Measurements from ENCODE around the gene NEU3.

The NEU3 gene

GRCh38 chr11:74949753-74950137 is 39.0 kb upstream of the NEU3 start:
- peak; percentile 14 for DNase-seq (ENCODE audit: low read depth)
- TF ChIP-seq, protein P1, sequence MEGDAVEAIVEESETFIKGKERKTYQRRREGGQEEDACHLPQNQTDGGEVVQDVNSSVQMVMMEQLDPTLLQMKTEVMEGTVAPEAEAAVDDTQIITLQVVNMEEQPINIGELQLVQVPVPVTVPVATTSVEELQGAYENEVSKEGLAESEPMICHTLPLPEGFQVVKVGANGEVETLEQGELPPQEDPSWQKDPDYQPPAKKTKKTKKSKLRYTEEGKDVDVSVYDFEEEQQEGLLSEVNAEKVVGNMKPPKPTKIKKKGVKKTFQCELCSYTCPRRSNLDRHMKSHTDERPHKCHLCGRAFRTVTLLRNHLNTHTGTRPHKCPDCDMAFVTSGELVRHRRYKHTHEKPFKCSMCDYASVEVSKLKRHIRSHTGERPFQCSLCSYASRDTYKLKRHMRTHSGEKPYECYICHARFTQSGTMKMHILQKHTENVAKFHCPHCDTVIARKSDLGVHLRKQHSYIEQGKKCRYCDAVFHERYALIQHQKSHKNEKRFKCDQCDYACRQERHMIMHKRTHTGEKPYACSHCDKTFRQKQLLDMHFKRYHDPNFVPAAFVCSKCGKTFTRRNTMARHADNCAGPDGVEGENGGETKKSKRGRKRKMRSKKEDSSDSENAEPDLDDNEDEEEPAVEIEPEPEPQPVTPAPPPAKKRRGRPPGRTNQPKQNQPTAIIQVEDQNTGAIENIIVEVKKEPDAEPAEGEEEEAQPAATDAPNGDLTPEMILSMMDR (conservative IDR thresholded peaks at IDR 0.05; ENCODE audit: control insufficient read depth, insufficient read depth, low read depth, low read length), result no peak
- peak overlapping the region; percentile 87 for H3K4me3 ChIP-seq (ENCODE audit: control insufficient read depth, low read depth, low read length)

GRCh38 chr11:74950374-74950969 is 38.3 kb upstream of the NEU3 start:
- no peak for DNase-seq (ENCODE audit: low read depth)
- peak overlapping the region; percentile 87 for H3K4me3 ChIP-seq (ENCODE audit: control insufficient read depth, low read depth, low read length)
- TF ChIP-seq, protein P1 (conservative IDR thresholded peaks at IDR 0.05; ENCODE audit: control insufficient read depth, insufficient read depth, low read depth, low read length), result no peak

DNA sequence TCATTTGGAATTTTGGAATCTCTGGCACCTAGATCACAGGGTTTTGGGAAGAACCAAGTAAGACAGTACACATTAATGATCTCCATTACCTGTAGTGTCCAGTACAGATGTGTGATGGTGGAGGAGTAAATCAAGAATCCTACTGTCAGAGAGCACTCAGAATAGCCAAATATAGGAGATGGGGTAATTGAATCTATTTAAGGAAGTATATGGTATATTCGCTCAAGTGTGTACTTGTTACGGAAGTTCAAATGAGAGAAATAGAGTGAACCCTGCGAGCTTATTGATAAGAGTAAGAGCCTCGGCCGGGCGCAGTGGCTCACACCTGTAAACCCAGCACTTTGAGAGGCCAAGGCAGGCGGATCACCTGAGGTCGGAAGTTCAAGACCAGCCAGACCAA is 37.5 kb upstream of the NEU3 start:
- no peak for DNase-seq (ENCODE audit: low read depth)
- no peak overlapping the region for H3K4me3 ChIP-seq (ENCODE audit: control insufficient read depth, low read depth, low read length)
- TF ChIP-seq, protein P1 (conservative IDR thresholded peaks at IDR 0.05; ENCODE audit: control insufficient read depth, insufficient read depth, low read depth, low read length), result no peak

DNA sequence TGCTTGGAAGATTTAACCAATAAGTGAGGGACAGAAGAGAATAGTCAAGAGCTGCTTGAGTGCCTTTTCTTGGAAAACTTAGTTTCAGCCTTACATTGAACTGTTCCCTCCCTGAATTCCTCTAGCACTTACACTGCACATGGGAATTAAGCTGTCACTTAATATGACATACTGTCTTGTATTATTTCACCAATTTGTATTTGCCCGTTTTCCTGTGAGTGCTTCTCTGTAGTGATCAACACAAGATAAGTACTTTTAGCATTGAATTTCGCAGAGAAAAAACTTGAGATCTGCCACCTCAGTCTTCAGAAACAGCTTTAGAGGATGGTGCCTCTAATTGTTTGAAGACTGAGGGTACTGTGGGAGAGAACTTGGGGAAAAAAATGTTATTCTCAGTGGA is 36.0 kb upstream of the NEU3 start:
- no peak for DNase-seq (ENCODE audit: low read depth)
- no peak overlapping the region for H3K4me3 ChIP-seq (ENCODE audit: control insufficient read depth, low read depth, low read length)
- TF ChIP-seq, protein P1 (conservative IDR thresholded peaks at IDR 0.05; ENCODE audit: control insufficient read depth, insufficient read depth, low read depth, low read length), result no peak

DNA sequence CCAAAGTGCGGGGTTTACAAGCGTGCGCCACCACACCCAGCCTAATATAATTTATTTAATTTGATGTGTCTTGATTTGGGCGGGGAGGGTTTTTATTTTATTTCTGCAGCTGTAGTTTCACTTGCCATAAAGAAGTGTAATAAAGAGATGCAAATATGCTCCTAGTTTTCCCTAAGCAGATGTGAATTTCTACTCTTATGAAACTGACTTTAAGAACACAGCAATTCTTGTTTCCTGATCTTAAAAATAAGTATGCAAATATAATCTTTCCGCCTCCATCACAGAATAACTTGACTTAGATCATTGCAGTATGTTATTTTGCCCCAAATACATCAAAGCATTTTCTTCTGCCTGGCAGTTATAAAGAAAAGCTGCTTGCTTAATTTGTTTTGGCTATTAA is 35.3 kb upstream of the NEU3 start:
- H3K4me3 ChIP-seq (ENCODE audit: control insufficient read depth, low read depth, low read length), result no peak overlapping the region
- TF ChIP-seq, protein P1 (conservative IDR thresholded peaks at IDR 0.05; ENCODE audit: control insufficient read depth, insufficient read depth, low read depth, low read length), result no peak
- DNase-seq (ENCODE audit: low read depth), result no peak

- no peak for DNase-seq (ENCODE audit: low read depth)
- TF ChIP-seq, protein P1 (conservative IDR thresholded peaks at IDR 0.05; ENCODE audit: control insufficient read depth, insufficient read depth, low read depth, low read length), result no peak
- H3K4me3 ChIP-seq (ENCODE audit: control insufficient read depth, low read depth, low read length), result no peak overlapping the region
Observed at GRCh38 chr11:74954199-74954598, 34.5 kb upstream of the NEU3 start.

All from fibroblast of mammary gland (primary cell).